ENCODE results near the gene SLBP. TPM values are rescaled to one million over a fixed set of nuclear protein-coding genes. Genes with fewer than 3 reads are reported as not detected.

The SLBP gene
- polyA plus RNA-seq, 1 donor = 90.2 TPM

DNA sequence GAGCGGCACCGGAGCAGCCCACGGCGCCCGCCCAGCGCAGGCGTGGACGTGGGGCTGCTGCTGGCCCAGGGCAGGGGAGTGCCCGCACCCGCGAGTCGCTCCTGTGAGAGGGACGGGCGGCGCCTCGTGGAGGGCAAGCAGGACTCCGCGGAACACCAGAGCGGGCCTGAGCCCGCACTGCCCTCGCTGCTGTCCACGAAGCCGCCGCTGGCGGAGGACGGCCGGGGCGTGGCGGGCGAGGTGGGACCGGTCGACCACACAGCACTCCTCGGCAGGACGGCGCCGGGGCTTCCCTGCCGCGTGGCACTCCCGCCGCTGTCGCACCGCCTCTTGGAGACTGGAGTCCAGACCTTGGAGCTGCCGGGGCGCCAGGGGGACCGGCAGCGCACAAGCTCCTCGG is 57.0 kb downstream of the SLBP start:
- DNase-seq = no peak

DNA sequence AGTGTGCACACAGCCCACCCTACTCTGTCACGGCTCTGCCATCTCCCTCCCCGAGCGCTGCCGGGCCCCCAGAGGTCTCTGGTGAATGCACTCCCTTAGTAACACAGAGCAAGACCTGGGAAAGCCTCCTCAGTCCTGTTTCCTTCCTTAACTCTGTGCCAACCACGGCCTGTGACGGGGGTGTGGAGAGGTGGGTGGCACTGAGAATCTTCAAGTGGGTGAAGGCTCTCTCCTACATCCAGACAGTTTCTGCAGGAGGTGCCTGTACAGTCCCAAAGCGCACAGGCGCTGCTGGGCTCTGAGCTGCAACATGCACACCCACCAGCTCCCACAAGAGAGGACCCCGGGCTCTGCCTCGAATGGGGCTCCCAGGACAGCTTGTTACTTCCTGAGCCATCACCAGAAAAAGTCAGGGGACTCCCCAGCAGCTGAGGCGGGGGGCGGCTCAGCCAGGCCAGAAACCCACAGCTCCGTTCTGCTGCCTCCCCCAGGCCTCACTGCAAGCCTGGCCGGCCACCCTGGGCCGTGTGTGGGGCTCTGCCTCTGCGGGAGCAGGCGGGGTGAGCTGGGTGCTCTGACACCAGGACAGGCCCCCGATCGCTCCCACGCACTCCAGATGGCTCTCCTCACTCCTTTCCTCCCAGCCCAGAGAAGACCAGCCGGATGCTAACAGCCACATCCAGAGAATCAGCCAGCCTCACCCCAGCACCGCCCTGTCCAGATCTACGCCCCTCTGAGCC is 57.7 kb downstream of the SLBP start:
- DNase-seq = peak; percentile 21

DNA sequence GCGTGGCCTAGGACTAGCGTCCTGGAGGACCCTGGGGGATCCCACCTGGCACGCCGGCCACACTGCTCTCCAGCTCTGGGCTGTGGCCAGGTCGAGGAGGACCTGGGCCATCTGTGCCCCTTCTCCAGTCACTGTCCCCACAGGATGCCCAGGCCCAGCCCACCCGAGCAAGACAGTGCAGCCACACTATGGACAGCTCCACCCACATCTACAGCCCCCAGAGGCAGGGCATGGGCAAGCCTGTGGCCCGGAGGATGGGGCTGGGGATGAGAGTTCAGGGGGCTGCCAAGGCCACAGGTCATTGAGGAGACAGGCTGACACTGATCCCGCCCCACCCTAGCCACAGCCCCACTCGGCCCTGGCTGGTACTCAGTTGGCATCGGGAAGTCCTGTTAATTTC is 58.3 kb downstream of the SLBP start:
- no peak for DNase-seq

DNA sequence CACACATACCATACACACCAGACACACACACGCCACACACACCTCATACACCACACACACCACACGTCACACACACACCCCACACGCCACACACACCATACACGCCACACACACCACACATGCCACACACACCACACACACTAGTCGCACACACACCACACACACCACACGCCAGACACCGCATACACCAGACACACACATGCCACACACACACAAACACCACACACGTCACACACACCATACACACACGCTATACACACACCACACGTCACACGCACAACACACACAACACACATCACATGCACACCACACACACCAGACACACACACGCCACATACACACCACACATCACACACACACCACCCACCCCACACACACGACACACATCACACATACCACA is 60.0 kb downstream of the SLBP start:
- no peak for DNase-seq

DNA sequence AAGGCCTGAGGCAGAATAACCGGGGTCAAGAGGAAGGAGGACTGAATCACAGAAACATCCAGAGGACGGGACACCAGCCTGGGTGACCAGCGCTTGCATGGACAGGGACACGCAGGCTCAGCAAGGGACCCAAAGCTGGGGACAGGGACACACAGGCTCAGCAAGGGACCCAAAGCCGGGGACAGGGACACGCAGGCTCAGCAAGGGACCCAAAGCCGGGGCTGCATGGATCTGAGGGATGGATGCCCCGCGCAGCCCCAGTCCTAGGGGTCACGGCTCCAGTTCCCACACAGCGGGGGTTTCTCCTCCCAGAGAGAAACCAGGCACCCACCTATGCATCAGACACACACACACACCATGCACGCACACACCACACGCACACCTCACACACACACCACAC is 60.5 kb downstream of the SLBP start:
- no peak for DNase-seq

DNA sequence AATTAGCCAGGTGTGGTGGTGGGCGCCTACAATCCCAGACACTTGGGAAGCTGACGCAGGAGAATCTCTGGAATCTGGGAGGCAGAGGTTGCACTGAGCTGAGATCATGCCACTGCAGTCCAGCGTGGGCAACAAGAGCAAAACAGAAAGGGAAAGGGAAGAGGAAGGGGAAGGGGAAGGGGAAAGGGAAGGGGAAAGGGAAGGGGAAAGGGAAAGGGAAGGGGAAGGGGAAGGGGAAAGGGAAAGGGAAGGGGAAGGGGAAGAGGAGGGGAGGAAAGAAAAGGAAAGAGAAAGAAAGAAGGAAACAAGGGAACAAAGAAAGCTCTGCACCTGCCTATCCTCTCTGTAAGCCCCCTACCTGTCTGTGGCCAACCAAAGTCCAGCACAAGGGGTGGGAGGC is 63.2 kb downstream of the SLBP start:
- DNase-seq = no peak

DNA sequence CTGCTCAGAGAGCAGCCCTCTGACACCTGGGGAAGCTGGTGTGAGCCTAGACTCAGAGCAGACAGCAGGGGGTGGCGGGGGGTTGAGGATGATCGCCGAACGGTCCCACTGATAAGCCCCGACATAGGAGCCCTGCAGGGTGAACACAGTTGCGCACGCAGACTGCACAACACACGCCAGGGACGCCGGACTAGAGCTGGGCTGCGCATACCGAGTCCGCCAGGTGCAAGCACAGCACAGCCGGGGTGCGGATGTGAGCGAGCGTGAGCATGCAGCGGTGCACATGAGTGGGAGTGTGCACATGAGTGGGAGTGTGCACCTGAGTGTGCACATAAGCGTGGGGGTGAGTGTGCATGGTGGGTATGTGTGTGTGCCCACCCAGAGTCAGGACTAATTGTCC is 64.7 kb downstream of the SLBP start:
- no peak for DNase-seq

DNA sequence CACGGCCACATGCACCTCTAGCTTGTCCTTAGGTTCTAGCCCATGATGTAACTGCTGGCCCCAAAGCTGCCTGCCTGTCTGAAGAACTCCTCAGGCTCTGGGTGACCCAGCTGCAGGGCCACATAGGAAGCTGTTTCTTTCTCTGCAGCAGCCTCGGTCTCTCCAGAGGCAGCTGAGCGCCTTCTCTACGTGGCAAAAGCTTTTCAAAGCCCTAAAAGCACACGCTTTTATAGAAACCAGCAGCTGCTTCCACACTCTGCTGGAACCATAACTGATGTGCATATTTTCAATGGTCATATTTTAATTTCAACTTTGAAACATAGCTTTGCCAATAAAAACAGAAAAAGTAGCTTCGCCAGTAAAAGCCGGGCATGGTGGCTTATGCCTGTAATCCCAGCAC is 65.4 kb downstream of the SLBP start:
- no peak for DNase-seq

DNA sequence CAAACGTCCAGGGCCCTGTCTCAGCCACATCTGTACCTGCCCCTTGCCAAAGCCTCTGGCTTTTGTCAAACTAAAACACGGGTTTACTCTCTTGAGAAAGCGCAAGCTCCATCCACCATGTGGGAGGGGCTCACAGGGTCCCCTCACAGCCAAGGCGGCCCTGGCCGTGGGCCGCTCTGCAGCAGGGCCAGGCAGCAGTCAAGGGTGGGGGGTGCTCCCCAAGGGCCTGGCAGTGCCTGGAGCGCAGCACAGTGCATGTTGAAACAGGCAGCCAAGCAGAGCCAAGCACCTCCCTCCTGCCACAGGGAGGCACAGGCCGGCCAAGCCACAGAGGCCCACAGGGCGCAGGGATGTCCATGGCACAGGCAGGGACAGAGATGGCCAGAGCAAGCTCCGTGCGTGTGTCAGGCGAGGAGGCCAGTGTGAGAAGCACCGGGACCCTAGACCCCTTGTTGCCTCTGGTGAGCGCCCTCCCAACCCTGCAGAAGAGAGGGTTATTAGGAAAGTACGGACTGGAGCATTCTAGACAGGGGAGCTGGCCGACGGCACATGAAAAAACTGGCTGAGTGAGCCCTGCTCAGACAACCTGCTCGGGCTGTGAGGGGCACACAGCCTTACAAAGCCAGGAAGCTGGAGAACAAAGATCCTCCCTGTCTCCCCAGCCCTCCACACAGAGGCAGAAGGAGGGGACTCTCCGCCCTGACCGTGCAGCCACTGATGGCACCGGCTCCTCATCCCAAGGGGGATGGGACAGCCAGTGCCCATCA is 67.0 kb downstream of the SLBP start:
- DNase-seq = peak; percentile 51

DNA sequence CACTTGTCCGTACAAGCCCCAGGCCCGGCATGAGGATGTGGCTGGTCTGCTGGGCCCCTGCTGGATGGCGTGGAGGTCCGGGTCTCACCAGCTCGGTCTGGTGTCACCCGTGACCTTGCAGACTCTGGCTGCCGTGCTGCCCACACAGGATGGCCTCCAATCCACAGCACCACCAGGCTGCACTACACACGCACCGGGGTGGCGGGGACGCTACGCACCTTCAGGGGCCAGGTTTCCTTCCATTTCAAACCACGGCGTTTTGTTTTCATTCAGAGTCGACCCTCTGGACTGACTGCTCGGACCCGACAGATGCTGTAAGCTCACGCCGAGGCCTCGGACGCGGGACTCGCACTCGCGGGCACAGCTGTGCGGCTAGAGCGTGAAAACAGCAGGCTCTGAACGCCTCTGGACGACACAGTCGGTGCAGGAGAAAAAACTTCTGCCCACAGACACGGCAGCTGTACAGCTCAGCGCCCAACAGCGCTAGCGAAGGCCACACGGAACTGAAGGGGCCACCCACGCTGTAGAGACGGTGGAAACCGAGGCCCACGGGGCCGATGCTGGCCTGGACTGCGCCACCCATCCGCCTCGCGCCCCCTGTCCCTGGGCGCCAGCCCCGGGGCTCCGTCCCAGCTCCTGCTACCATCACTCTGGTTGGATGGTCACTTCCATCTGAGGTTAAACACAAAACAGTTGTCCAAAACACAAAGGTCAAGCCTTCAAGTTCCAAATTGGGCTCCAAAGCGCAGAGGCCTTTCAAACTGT is 68.0 kb downstream of the SLBP start:
- DNase-seq = no peak

Other genes starting within 250 kb of the SLBP start
- gene FAM53A, start 28.0 kb downstream of the SLBP start, polyA plus RNA-seq (ENCODE audit: insufficient read length) = 1.4 TPM
- gene TMEM129, start 9.0 kb upstream of the SLBP start, polyA plus RNA-seq (ENCODE audit: insufficient read length) = 34.7 TPM
- gene TACC3, start 9.2 kb upstream of the SLBP start, polyA plus RNA-seq (ENCODE audit: insufficient read length) = 67.3 TPM
- 87.6 TPM for gene FGFR3, start 81.0 kb upstream of the SLBP start, polyA plus RNA-seq (ENCODE audit: insufficient read length)
- gene LETM1, start 143.8 kb upstream of the SLBP start, polyA plus RNA-seq (ENCODE audit: insufficient read length) = 28.8 TPM
- gene NSD2, start 159.1 kb upstream of the SLBP start, polyA plus RNA-seq (ENCODE audit: insufficient read length) = 103 TPM

Data from left kidney (tissue), 2 donors.